PFSK-1 (cell line): Measurements from ENCODE around the gene EP300.

Experiments
- FOXP2 ChIP-seq: optimal IDR thresholded peaks from 2 replicates; pipeline ENCODE3; 2011; ENCODE audit warnings: borderline replicate concordance, control low read depth, inconsistent platforms; ENCODE audit not compliant: insufficient read depth; ENCODE audit errors: extremely low read length, extremely low read depth
- POLR2AphosphoS5 ChIP-seq: IDR thresholded peaks from 2 replicates; pipeline ENCODE4 v1.6.1; 2012; ENCODE audit warnings: low read depth, mild to moderate bottlenecking, control low read depth, low read length, moderate library complexity
- REST ChIP-seq, 2 experiments: IDR thresholded peaks; 2 replicates each; pipeline versions ENCODE4 v1.6.1 to v1.8.0; 2011 to 2012; ENCODE audit warnings: low read depth in 2 of 2, low read length in 2 of 2, control low read depth in 1 of 2, inconsistent platforms in 1 of 2, mild to moderate bottlenecking in 1 of 2, moderate library complexity in 1 of 2; ENCODE audit not compliant: insufficient read depth in 1 of 2
- SIN3A ChIP-seq: IDR thresholded peaks from 2 replicates; pipeline ENCODE4 v1.6.1; 2012; ENCODE audit warnings: mild to moderate bottlenecking, low read length, moderate library complexity, borderline replicate concordance; ENCODE audit not compliant: insufficient read depth
- TAF1 ChIP-seq: IDR thresholded peaks from 2 replicates; pipeline ENCODE4 v1.6.1; 2012; ENCODE audit warnings: low read length, control low read depth, borderline replicate concordance; ENCODE audit not compliant: insufficient read depth

EP300 gene

DNA sequence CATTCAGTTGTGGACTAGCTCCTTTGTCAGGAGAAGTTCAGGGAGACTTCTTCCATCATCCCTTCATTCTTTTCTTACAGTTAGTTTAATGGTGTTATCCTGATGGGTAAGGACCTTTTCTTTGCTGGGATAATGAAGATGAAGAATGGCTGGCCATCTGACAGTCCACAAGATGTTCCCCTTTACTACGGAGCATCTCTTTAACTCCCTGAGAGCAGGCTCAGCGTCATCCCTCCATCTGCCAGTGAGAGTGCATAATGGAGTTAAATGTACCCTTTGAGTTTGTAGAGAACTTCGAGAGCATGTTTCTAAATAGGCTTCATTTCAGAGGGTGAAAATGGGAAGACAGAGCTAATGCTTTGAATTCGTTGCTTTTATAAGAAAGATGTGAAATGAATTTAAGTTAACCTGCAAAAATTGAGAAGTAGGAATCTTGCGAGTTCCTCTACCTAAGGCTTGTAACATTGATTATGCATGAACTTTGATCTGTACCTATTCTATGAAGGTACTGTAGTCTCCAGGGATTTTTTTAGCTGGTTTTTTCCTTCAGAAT is 1.7 kb downstream of the EP300 start:
- no peak for TF ChIP-seq POLR2AphosphoS5
- TF ChIP-seq FOXP2: no peak
- peak; percentile 24; the same call in 1 of the 2 replicates for TF ChIP-seq SIN3A
- TF ChIP-seq TAF1: no peak

DNA sequence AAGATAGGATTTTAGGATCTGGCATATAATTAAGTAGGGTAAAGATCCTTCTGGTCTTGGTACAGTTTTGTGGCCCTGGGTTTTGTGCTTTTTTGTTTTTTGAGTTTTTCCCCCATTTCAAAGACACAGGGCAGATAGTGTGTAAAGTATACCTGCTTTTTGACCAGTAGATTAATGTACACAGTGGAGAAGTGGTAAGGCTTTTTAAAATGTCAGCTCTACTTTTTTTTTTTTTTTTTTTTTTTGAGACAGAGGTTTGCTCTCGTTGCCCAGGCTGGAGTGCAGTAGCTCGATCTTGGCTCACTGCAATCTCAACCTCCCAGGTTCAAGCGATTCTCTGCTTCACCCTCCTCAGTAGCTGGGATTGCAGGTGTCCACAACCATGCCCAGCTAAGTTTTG is 4.0 kb downstream of the EP300 start:
- TF ChIP-seq TAF1 (no peak), SIN3A (no peak), REST (IDR thresholded peaks at IDR 0.05; ENCODE audit: insufficient read depth in 1 of 2, low read depth in 2 of 2, low read length in 2 of 2) (no peak)

DNA sequence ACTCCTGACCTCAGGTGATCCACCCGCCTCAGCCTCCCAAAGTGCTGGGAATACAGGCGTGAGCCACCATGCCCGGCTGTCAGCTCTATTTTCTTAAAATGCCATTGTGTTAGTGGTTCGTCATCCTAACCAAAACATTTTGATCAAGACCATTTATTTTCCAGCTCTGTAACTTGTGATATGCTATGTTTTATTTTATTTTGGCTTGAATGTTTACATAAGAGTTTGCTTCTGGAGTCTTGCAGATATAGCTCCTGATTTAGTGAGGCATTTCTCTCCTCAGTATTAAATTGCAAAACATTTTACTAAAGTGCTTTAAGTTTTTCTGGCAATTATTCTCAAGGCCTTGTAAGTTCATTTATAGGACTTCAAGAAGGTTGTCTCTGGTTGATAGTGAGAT is 4.4 kb downstream of the EP300 start:
- TF ChIP-seq REST (IDR thresholded peaks at IDR 0.05; ENCODE audit: insufficient read depth in 1 of 2, low read depth in 2 of 2, low read length in 2 of 2) (no peak), SIN3A (no peak), POLR2AphosphoS5 (no peak), TAF1 (no peak), FOXP2 (no peak)

- TF ChIP-seq FOXP2: no peak
- TF ChIP-seq POLR2AphosphoS5: no peak
- no peak for TF ChIP-seq REST (IDR thresholded peaks at IDR 0.05; ENCODE audit: insufficient read depth in 1 of 2, low read depth in 2 of 2, low read length in 2 of 2)
- TF ChIP-seq SIN3A: no peak
- TF ChIP-seq TAF1: no peak
These were observed 6.6 kb downstream of the EP300 start for GRCh38 chr22:41099036-41099435.

GRCh38 chr22:41106122-41106968 is 14.0 kb downstream of the EP300 start:
- TF ChIP-seq FOXP2 (no peak), TAF1 (no peak), REST (IDR thresholded peaks at IDR 0.05; ENCODE audit: insufficient read depth in 1 of 2, low read depth in 2 of 2, low read length in 2 of 2) (no peak), POLR2AphosphoS5 (no peak), SIN3A (no peak)
